ENCODE measurements around the gene DGCR2. TPM values are rescaled to one million over a fixed set of nuclear protein-coding genes. Genes with fewer than 3 reads are reported as not detected.

DGCR2 gene
- total and polyA plus RNA-seq, 2 of the 8 experiments (the other 6 are each of a cell fraction or from before 2014, with no cell fraction given): 42.3 to 62.2 TPM

- no peak overlapping the region for H2AFZ ChIP-seq (ENCODE audit: low read length)
Measured at GRCh38 chr22:19047993-19048392, 74.2 kb downstream of the DGCR2 start.

More at GRCh38 chr22:19047993-19048392, 74.2 kb downstream of the DGCR2 start:
- H3K56ac ChIP-seq (replicated peaks; ENCODE audit: insufficient read length, low read depth, low read length): no peak overlapping the region
- no peak for DNase-seq (ENCODE audit: low read depth in 1 of 2, low spot score in 2 of 2)
- no peak overlapping the region for H2BK15ac ChIP-seq (ENCODE audit: low read length)
- no peak overlapping the region for H3K23ac ChIP-seq (ENCODE audit: insufficient read length)
- no peak overlapping the region for H3K9ac ChIP-seq (replicated peaks in 1 of 4; ENCODE audit: extremely low read depth in 1 of 4, low read depth in 3 of 4, low read length in 3 of 4)
- H2BK5ac ChIP-seq (ENCODE audit: low read depth, low read length): no peak overlapping the region
- H3K79me1 ChIP-seq (ENCODE audit: low read depth, low read length): no peaks in the 10 kb centered on the region
- no peak overlapping the region for H3K4me3 ChIP-seq (ENCODE audit: extremely low read depth in 1 of 4, insufficient read depth in 2 of 4, low read depth in 3 of 4, low read length in 4 of 4)
- no peak overlapping the region for H4K8ac ChIP-seq (ENCODE audit: extremely low read depth, insufficient read depth, low read length)
- no peaks in the 10 kb centered on the region for H3K9me3 ChIP-seq (ENCODE audit: insufficient read depth in 2 of 2, low read depth in 1 of 2, low read length in 1 of 2)
- H3K4ac ChIP-seq (replicated peaks; ENCODE audit: insufficient read length, low read depth, low read length): no peak overlapping the region
- ChIA-PET CTCF (ENCODE audit: partially characterized antibody) (interaction anchor here (0.6 to 3.5 kb wide), 7 partner anchors 8 to 93 kb away, joined by 3 to 12 read pairs (median 5); no protein-coding TSS in a partner anchor), POLR2A (ENCODE audit: partially characterized antibody) (interaction anchor here (1.0 kb wide), 1 partner anchor 22 kb away, joined by 4 read pairs; no protein-coding TSS in a partner anchor)
- no peak overlapping the region for H3K18ac ChIP-seq (ENCODE audit: extremely low read depth, low read length)
- WGBS, 2 experiments (ENCODE audit: extremely low coverage in 1 of 2, insufficient coverage in 1 of 2, insufficient read length in 1 of 2, insufficient replicate concordance in 2 of 2, low coverage in 1 of 2, low lambda C conversion rate in 2 of 2, missing lambda C conversion rate in 1 of 2): 83% methylated on average over 11 of the region's 11 CpGs; no CpG with 5 or more reads in 1 of the 2 experiments
- no peak overlapping the region for H3K27ac ChIP-seq (ENCODE audit: low read depth, low read length)
- H2BK12ac ChIP-seq (ENCODE audit: low read depth, low read length): no peak overlapping the region
- H2BK120ac ChIP-seq (replicated peaks; ENCODE audit: low read depth, low read length): no peak overlapping the region
- no peak overlapping the region for H3K14ac ChIP-seq (ENCODE audit: insufficient read length)
- H3K79me2 ChIP-seq (ENCODE audit: control insufficient read depth in 1 of 2, insufficient read depth in 2 of 2, low read length in 2 of 2): no peaks in the 10 kb centered on the region
- H3K23me2 ChIP-seq (ENCODE audit: low read depth, low read length): no peaks in the 10 kb centered on the region
- no peaks in the 10 kb centered on the region for H3K27me3 ChIP-seq (replicated peaks in 1 of 4; ENCODE audit: control insufficient read depth in 3 of 4, extremely low read depth in 1 of 4, insufficient read depth in 3 of 4, low read length in 3 of 4)
- no peak overlapping the region for H4K5ac ChIP-seq (ENCODE audit: insufficient read length, low read depth, low read length)
- no peak overlapping the region for H2BK20ac ChIP-seq (ENCODE audit: low read length)
- H3K4me2 ChIP-seq (ENCODE audit: insufficient read depth in 1 of 2, low read depth in 2 of 2, low read length in 2 of 2): no peak overlapping the region
- H3K4me1 ChIP-seq (replicated peaks in 1 of 4; ENCODE audit: control insufficient read depth in 3 of 4, insufficient read depth in 4 of 4, low read length in 3 of 4): no peaks in the 10 kb centered on the region
- H3K36me3 ChIP-seq (ENCODE audit: control insufficient read depth in 2 of 4, insufficient read depth in 4 of 4, low read length in 3 of 4): peaks cover 22 to 54% (median 36%) of the 10 kb centered on the region in 4 experiments
- no peak for TF ChIP-seq JUN (IDR thresholded peaks at IDR 0.05; ENCODE audit: low read depth, low read length)
- no peak for TF ChIP-seq CREB1 (IDR thresholded peaks at IDR 0.05)
- TF ChIP-seq JUND (IDR thresholded peaks at IDR 0.05; ENCODE audit: low read length): no peak
- no peak for TF ChIP-seq TEAD4 (IDR thresholded peaks at IDR 0.05; ENCODE audit: low read depth, low read length)
- no peak for TF ChIP-seq ATF2 (IDR thresholded peaks at IDR 0.05; ENCODE audit: low read length)
- TF ChIP-seq RFX5 (IDR thresholded peaks at IDR 0.05; ENCODE audit: borderline replicate concordance, low read depth, low read length): no peak
- no peak for TF ChIP-seq KDM5A (IDR thresholded peaks at IDR 0.05; ENCODE audit: low read length)
- no peak for TF ChIP-seq GTF2F1 (IDR thresholded peaks at IDR 0.05; ENCODE audit: borderline replicate concordance, low read depth, low read length)
- no peak for TF ChIP-seq KDM4A (IDR thresholded peaks at IDR 0.05; ENCODE audit: low read depth, low read length, severe bottlenecking)
- no peak overlapping the region for H2AK5ac ChIP-seq (ENCODE audit: low read depth, low read length)
- no peak overlapping the region for H4K91ac ChIP-seq (replicated peaks; ENCODE audit: insufficient read length, low read length)
- no peak for FAIRE-seq
- peaks cover 3 to 8% of the 10 kb centered on the region in 2 experiments for H4K20me1 ChIP-seq (replicated peaks in 1 of 2; ENCODE audit: control insufficient read depth in 1 of 2, insufficient read depth in 2 of 2, low read length in 2 of 2)

Measured in H1 (cell line).